ENCODE results near the gene DYNC1H1.
A peak's percentile ranks its signal among the peaks of the same experiment; 100 is the strongest.
"Not testable (repeated sequence)": the region's sequence is repeated elsewhere in the genome, so short reads cannot be mapped to it uniquely, and the experiment has no call there.

The DYNC1H1 gene

GRCh38 chr14:102071283-102071998 is 107.1 kb downstream of the DYNC1H1 start:
- no peak for DNase-seq (ENCODE audit: low read depth)

- no peak for DNase-seq (ENCODE audit: low read depth)
Observed at GRCh38 chr14:102074415-102074964, 110.1 kb downstream of the DYNC1H1 start.

GRCh38 chr14:102075155-102075554 is 110.8 kb downstream of the DYNC1H1 start:
- no peak for DNase-seq (ENCODE audit: low read depth)

DNA sequence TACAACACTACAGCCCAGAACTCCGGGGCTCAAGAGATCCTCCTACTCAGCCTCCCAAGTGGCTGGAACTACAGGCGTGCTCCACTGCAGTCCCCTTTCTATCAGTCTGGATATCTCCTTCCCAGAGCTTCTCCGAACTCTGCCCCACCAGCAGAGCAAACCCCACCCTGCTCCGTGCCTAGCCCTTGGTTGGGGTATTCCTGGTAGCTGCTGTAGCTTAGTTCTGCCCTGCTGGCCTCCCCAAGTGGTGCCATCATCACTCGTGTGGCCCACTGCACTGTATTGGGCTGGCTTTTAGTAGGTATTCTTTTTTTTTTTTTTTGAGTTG is 113.0 kb downstream of the DYNC1H1 start:
- no peak for DNase-seq (ENCODE audit: low read depth)

GRCh38 chr14:102078361-102078791 is 114.0 kb downstream of the DYNC1H1 start:
- DNase-seq (ENCODE audit: low read depth) = not testable (repeated sequence)

DNA sequence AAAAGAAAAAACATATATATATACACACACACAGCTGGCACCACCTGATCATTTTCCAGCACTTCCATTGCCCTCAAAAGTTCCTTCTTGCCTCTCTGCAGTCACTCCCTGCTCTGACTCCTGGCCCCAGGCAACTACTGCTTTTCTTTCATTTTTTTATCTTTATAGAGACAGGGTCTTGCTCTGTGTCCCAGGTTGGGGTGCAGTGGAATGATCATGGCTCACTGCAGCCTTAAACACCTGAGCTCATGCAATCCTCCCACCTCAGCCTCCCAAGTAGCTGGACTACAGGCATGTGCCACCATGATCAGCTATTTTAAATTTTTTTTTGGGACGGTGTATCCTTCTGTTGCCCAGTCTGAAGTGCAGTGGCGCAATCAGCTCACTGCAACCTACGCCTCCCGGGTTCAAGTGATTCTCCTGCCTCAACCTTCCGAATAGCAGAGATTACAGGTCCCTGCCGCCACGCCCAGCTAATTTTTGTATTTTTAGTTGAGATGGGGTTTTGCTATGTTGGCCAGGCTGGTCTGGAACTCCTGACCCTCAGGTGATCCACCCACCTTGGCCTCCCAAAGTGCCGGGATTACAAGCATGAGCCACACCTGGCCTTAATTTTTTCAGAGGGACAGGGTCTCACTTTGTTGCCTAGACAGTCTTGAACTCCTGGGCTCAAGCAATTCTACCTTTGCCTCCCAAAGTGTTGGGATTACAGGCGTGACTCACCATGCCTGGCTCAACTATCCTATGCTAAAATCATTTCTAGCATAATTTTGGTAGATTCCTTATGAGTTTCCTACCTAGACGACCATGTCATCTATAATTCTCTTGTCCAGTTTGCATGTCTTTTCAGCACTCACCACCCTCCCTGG is 114.7 kb downstream of the DYNC1H1 start:
- DNase-seq (ENCODE audit: low read depth) = no peak

- DNase-seq (ENCODE audit: low read depth) = no peak
Observed at GRCh38 chr14:102079700-102079979, 115.3 kb downstream of the DYNC1H1 start.

- no peak for DNase-seq (ENCODE audit: low read depth)
Observed at GRCh38 chr14:102080183-102081080, 116.1 kb downstream of the DYNC1H1 start.

DNA sequence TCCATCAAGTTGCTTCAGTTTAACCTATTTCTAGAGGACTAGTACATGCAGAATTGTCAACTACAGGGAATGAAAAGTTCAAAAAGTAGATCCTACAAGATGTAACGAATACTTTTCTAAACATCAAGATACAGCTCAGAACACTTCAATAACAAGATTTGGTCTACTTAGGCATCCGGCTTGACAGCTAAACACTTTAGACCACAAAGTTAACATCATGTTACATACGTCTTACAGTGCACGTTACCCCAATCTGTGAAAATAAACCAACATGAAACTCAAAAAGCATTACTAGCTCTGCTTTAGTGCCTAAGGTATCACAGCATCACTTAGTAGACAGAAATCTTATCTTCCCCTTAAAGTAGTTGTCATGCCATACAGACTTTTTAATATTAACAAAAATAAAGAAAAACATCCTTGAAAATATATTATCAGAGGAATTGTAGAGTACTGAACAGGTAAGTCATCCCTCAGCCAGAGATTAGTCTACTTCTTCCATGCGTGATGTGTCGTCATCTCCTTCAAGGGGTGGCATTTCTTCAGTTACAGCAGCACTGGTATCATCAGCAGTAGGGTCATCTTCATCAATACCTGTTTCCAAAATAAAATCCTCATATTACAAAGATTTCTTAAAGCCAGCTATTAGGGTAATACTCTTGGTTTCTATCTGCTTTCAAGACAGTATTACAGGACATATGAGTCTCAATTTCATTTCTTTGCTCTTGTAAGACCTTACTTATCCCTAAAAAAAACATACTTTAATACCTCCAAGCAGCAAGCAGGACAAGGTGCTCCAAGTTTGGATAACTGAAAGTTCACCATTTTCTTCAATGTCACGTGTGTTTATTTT is 117.1 kb downstream of the DYNC1H1 start:
- DNase-seq (ENCODE audit: low read depth) = no peak

DNA sequence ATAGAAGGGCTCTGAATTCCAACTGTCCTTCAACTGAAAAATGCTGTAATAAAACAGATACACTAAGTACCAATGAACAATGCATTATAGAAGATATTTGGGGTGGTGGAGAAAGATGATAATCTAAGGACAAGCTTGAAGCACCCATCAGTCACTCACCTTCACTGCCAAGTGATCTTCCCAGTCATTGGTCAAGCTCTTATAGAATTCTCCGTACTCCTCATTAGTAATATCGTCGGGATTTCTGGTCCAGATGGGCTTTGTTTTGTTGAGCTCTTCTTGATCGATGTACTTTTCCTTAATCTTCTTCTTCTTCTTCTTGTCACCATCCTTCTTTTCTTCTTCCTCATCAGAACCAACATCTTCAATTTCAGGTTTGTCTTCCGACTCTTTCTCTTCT is 120.1 kb downstream of the DYNC1H1 start:
- DNase-seq (ENCODE audit: low read depth) = not testable (repeated sequence)

DNA sequence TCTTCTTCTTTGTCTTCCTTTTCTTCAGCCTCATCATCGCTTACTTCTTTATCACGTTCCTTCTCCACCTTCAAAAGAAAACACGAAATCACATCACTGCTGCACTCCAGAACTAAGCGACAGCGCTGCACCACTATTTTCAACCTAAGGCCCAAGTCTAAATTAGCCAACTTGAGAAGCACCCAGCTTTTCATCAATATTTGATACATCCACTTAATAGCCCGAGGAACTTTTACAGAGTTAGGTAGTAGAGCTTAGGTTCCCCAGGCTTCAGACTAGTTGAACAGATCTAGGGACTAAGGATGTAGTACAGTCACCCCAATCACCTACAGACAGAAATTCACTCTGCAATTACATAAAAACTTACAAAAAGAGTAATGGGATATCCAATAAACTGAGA is 120.6 kb downstream of the DYNC1H1 start:
- DNase-seq (ENCODE audit: low read depth) = no peak

DNA sequence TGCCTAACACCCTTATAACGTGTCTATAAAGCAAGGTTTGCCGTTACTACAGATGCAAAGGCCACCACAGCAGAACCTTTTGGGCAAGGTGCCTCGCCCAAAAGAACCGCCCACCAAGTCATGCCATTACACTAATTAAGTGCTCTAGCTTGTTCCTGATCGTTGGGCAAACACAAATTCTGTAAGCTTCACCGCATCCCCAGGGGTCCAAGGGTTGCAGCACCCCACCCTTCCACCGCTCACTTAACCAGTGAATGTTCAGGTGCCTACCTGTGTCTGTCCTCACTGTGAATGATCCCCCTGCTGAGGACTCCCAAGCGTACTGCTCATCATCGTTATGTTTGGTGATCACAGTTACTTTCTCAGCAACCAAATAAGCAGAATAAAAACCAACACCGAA is 121.1 kb downstream of the DYNC1H1 start:
- no peak for DNase-seq (ENCODE audit: low read depth)

DNA sequence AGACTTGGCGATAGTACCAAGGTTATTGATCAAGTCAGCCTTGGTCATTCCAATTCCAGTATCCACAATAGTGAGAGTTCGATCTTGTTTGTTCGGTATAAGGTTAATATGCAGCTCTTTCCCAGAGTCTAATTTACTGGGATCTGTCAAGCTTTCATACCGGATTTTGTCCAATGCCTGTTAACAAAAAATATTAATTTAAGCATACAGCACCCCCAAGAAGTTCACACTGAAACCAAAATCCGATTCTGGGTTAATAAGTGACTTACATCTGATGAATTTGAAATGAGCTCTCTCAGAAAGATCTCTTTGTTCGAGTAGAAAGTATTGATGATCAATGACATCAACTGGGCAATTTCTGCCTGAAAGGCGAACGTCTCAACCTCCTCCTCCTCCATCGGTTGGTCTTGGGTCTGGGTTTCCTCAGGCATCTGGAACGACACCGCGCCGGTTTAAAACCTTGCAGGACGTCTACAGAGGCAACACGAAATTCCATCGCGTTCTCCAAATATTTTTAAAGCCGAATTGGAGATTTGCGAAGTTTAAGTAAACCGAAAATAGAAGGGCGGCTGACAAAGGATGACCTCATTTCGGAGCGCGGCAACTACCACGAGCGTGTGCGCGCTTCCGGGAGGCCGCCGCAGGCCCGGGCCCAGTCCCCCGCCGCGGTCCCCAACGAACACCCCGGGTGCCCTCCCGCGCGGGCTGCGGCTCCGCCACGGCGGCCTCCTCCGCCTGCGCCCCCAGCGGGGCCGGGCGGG is 121.8 kb downstream of the DYNC1H1 start:
- DNase-seq (ENCODE audit: low read depth) = peak; percentile 28

GRCh38 chr14:102086709-102086971 is 122.3 kb downstream of the DYNC1H1 start:
- DNase-seq (ENCODE audit: low read depth) = no peak

- peak; percentile 84 for DNase-seq (ENCODE audit: low read depth)
Observed at GRCh38 chr14:102086972-102087761, 122.8 kb downstream of the DYNC1H1 start, which contains the start of gene HSP90AA1. TSS of gene HSP90AA1 (minus strand) at chr14:102087044. CDS start at chr14:102086378, 666 bp downstream.

DNA sequence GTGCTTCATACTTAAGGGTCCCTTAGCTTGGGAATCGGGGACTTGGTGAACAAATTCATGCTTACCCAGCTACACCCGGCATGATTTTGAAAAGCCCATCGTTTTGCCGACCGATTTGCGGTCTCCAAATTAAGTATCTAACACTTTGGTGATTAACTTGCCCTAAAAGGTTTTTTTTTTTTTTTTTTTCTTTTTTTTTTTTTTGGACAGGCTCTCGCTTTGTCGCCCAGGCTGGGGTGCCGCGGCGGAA is 123.3 kb downstream of the DYNC1H1 start:
- no peak for DNase-seq (ENCODE audit: low read depth)

- DNase-seq (ENCODE audit: low read depth) = no peak
Observed at GRCh38 chr14:102088012-102088792, 123.8 kb downstream of the DYNC1H1 start.

GRCh38 chr14:102089621-102090343 is 125.4 kb downstream of the DYNC1H1 start:
- no peak for DNase-seq (ENCODE audit: low read depth)

- DNase-seq (ENCODE audit: low read depth) = no peak
Observed at GRCh38 chr14:102090713-102091112, 126.3 kb downstream of the DYNC1H1 start.
